BLaER1 (cell line): Measurements from ENCODE around the gene ARHGAP45.

Experiments
- H3K27ac ChIP-seq: shearing (Covaris generic); formaldehyde crosslinking; 2 replicates; pipeline ENCODE4 v1.8.1; 2022
- H3K27me3 ChIP-seq: shearing (Covaris generic); formaldehyde crosslinking; 2 replicates; pipeline ENCODE4 v1.8.1; 2022
- H3K36me3 ChIP-seq: shearing (Covaris generic); formaldehyde crosslinking; 2 replicates; pipeline ENCODE4 v1.8.1; 2022
- H3K4me1 ChIP-seq: shearing (Covaris generic); formaldehyde crosslinking; 2 replicates; pipeline ENCODE4 v1.8.1; 2022
- H3K4me2 ChIP-seq: shearing (Covaris generic); formaldehyde crosslinking; 2 replicates; pipeline ENCODE4 v1.8.1; 2022
- H3K4me3 ChIP-seq: shearing (Covaris generic); formaldehyde crosslinking; 2 replicates; pipeline ENCODE4 v1.8.1; 2022
- H3K9ac ChIP-seq: shearing (Covaris generic); formaldehyde crosslinking; 2 replicates; pipeline ENCODE4 v1.8.1; 2022
- H3K9me3 ChIP-seq: shearing (Covaris generic); formaldehyde crosslinking; 2 replicates; pipeline ENCODE4 v1.8.1; 2022
- H4K20me1 ChIP-seq: shearing (Covaris generic); formaldehyde crosslinking; 2 replicates; pipeline ENCODE4 v1.8.1; 2022
- Cebpa-rat ChIP-seq: shearing (Covaris generic); IDR thresholded peaks from 2 replicates; pipeline ENCODE4 v1.8.1; 2022

The ARHGAP45 gene

GRCh38 chr19:1085676-1086442, 18.9 kb downstream of the ARHGAP45 start:
- H3K36me3 ChIP-seq = peaks cover 86% of the 10 kb centered on the region
- no peak overlapping the region for H3K27ac ChIP-seq
- H3K4me3 ChIP-seq = no peak overlapping the region
- no peaks in the 10 kb centered on the region for H3K27me3 ChIP-seq
- no peak overlapping the region for H3K4me2 ChIP-seq
- H3K9ac ChIP-seq = no peak overlapping the region
- peaks cover 88% of the 10 kb centered on the region for H4K20me1 ChIP-seq
- no peaks in the 10 kb centered on the region for H3K9me3 ChIP-seq
- no peak for TF ChIP-seq Cebpa-rat
- H3K4me1 ChIP-seq = peaks cover 51% of the 10 kb centered on the region

GRCh38 chr19:1086613-1087012, 19.6 kb downstream of the ARHGAP45 start:
- Histone ChIP-seq H3K9ac (no peak overlapping the region), H3K27ac (peak overlapping the region; percentile 86; the same call in 1 of the 2 replicates), H3K9me3 (no peaks in the 10 kb centered on the region), H3K4me3 (no peak overlapping the region), H3K27me3 (no peaks in the 10 kb centered on the region), H3K36me3 (peaks cover 86% of the 10 kb centered on the region), H3K4me2 (peak overlapping the region; percentile 85), H4K20me1 (peaks cover 87% of the 10 kb centered on the region), H3K4me1 (peaks cover 51% of the 10 kb centered on the region)
- no peak for TF ChIP-seq Cebpa-rat

- H3K9ac ChIP-seq = peak overlapping the region; percentile 67
- H3K36me3 ChIP-seq = peaks cover 89% of the 10 kb centered on the region
- TF ChIP-seq Cebpa-rat = no peak
- H4K20me1 ChIP-seq = peaks cover 89% of the 10 kb centered on the region
- peaks cover 45% of the 10 kb centered on the region for H3K4me1 ChIP-seq
- H3K27ac ChIP-seq = peak overlapping the region; percentile 86
- no peaks in the 10 kb centered on the region for H3K9me3 ChIP-seq
- peak overlapping the region; percentile 29; the same call in 1 of the 2 replicates for H3K4me3 ChIP-seq
- H3K4me2 ChIP-seq = peak overlapping the region; percentile 85
- H3K27me3 ChIP-seq = no peaks in the 10 kb centered on the region
Observed at GRCh38 chr19:1087813-1088415, 20.9 kb downstream of the ARHGAP45 start.

- peak overlapping the region; percentile 86 for H3K27ac ChIP-seq
- no peak for TF ChIP-seq Cebpa-rat
- peaks cover 45% of the 10 kb centered on the region for H3K4me1 ChIP-seq
- H3K27me3 ChIP-seq = no peaks in the 10 kb centered on the region
- peaks cover 89% of the 10 kb centered on the region for H3K36me3 ChIP-seq
- peak overlapping the region; percentile 29; the same call in 1 of the 2 replicates for H3K4me3 ChIP-seq
- H4K20me1 ChIP-seq = peaks cover 89% of the 10 kb centered on the region
- H3K9me3 ChIP-seq = no peaks in the 10 kb centered on the region
- H3K9ac ChIP-seq = peak overlapping the region; percentile 67
- peak overlapping the region; percentile 85 for H3K4me2 ChIP-seq
Observed at GRCh38 chr19:1088416-1089010, 21.5 kb downstream of the ARHGAP45 start.

- peaks cover 89% of the 10 kb centered on the region for H4K20me1 ChIP-seq
- no peak overlapping the region for H3K4me3 ChIP-seq
- peak overlapping the region; percentile 85 for H3K4me2 ChIP-seq
- no peaks in the 10 kb centered on the region for H3K27me3 ChIP-seq
- no peaks in the 10 kb centered on the region for H3K9me3 ChIP-seq
- peaks cover 87% of the 10 kb centered on the region for H3K36me3 ChIP-seq
- H3K4me1 ChIP-seq = peaks cover 53% of the 10 kb centered on the region
- peak overlapping the region; percentile 67 for H3K9ac ChIP-seq
- H3K27ac ChIP-seq = peak overlapping the region; percentile 86
- no peak for TF ChIP-seq Cebpa-rat
Observed at GRCh38 chr19:1089126-1089771, 22.3 kb downstream of the ARHGAP45 start.

- H3K4me3 ChIP-seq = no peak overlapping the region
- no peaks in the 10 kb centered on the region for H3K9me3 ChIP-seq
- TF ChIP-seq Cebpa-rat = no peak
- H4K20me1 ChIP-seq = peaks cover 89% of the 10 kb centered on the region
- H3K36me3 ChIP-seq = peaks cover 80% of the 10 kb centered on the region
- H3K27me3 ChIP-seq = no peaks in the 10 kb centered on the region
- peaks cover 56% of the 10 kb centered on the region for H3K4me1 ChIP-seq
- H3K9ac ChIP-seq = no peak overlapping the region
- H3K27ac ChIP-seq = no peak overlapping the region
- peak overlapping the region; percentile 85; the same call in 1 of the 2 replicates for H3K4me2 ChIP-seq
Observed at GRCh38 chr19:1089891-1090290, 22.9 kb downstream of the ARHGAP45 start.

GRCh38 chr19:1090731-1091543, 24.0 kb downstream of the ARHGAP45 start:
- H4K20me1 ChIP-seq = peaks cover 80% of the 10 kb centered on the region
- peaks cover 70% of the 10 kb centered on the region for H3K36me3 ChIP-seq
- no peaks in the 10 kb centered on the region for H3K9me3 ChIP-seq
- TF ChIP-seq Cebpa-rat = no peak
- H3K4me2 ChIP-seq = no peak overlapping the region
- no peaks in the 10 kb centered on the region for H3K27me3 ChIP-seq
- 0 out of 2 replicates have a peak overlapping the region, but pooled peaks have one; percentile 4 for H3K9ac ChIP-seq
- H3K4me1 ChIP-seq = peaks cover 61% of the 10 kb centered on the region
- no peak overlapping the region for H3K27ac ChIP-seq
- no peak overlapping the region for H3K4me3 ChIP-seq

GRCh38 chr19:1091544-1092175, 24.7 kb downstream of the ARHGAP45 start:
- H3K36me3 ChIP-seq = peaks cover 62% of the 10 kb centered on the region
- TF ChIP-seq Cebpa-rat = no peak
- no peak overlapping the region for H3K27ac ChIP-seq
- no peak overlapping the region for H3K9ac ChIP-seq
- H3K4me3 ChIP-seq = no peak overlapping the region
- no peaks in the 10 kb centered on the region for H3K9me3 ChIP-seq
- H4K20me1 ChIP-seq = peaks cover 73% of the 10 kb centered on the region
- H3K27me3 ChIP-seq = no peaks in the 10 kb centered on the region
- no peak overlapping the region for H3K4me2 ChIP-seq
- peaks cover 59% of the 10 kb centered on the region for H3K4me1 ChIP-seq
